A549 (cell line): ENCODE measurements around the gene TMEM9. TPM values are rescaled to one million over a fixed set of nuclear protein-coding genes. Genes with fewer than 3 reads are reported as not detected.

ENCODE experiments used
- ATAC-seq, 2 experiments: fragments of 200-7000 bp in 1 of 2; fragments of >200 bp in 1 of 2; cut with Nextera tagmentation in 1 of 2; cut with Tn5 transposase in 1 of 2; 3 replicates each; pipeline versions ENCODE4 v1.8.0 to v1.9.1; 2018 to 2020; ENCODE audit warnings: mild to moderate bottlenecking in 1 of 2, moderate library complexity in 1 of 2
- CTCF ChIA-PET: fragments of 300-600 bp; sonication (Branson Sonifier 250); formaldehyde crosslinking; extraction: SDS; loops from one replicate; lab custom pipeline; 2021; ENCODE audit warnings: antibody characterized with exemption, inconsistent platforms; lab: Yijun Ruan, JAX
- POLR2A ChIA-PET: fragments of 350-600 bp; formaldehyde crosslinking; extraction: SDS; loops from one replicate; lab custom pipeline; 2021; ENCODE audit warnings: antibody characterized with exemption, inconsistent platforms; lab: Yijun Ruan, JAX
- DNase-seq, 2 experiments: peaks; one replicate each; pipeline versions ENCODE4 v3.0.0 to v3.0.0-alpha.2; 2011 to 2016; ENCODE audit warnings: low read depth in 1 of 2, low spot score in 1 of 2
- FAIRE-seq: peaks from 2 replicates; lab custom pipeline; 2011; peaks lifted over from hg19 to GRCh38; lab: Jason Lieb, UNC
- H3K27ac ChIP-seq, 2 experiments: fragments of >200 bp; sonication (Bioruptor Twin); formaldehyde crosslinking; 3 replicates each; pipeline ENCODE4 v1.5.1; 2016 to 2017
- H3K4me1 ChIP-seq: fragments of >200 bp; sonication (Bioruptor Twin); formaldehyde crosslinking; 3 replicates; pipeline ENCODE4 v1.6.1; 2016
- H3K4me2 ChIP-seq: fragments of >200 bp; sonication (Bioruptor Twin); formaldehyde crosslinking; 3 replicates; pipeline ENCODE4 v1.6.1; 2016
- H3K4me3 ChIP-seq: fragments of >200 bp; sonication (Bioruptor Twin); formaldehyde crosslinking; 3 replicates; pipeline ENCODE4 v1.5.1; 2016
- H3K9me3 ChIP-seq: fragments of >200 bp; sonication (Bioruptor Twin); formaldehyde crosslinking; 3 replicates; pipeline ENCODE4 v1.6.1; 2016
- CEBPB ChIP-seq, 2 experiments: fragments of >200 bp in 1 of 2; sonication (Bioruptor Twin) in 1 of 2; formaldehyde crosslinking in 1 of 2; IDR thresholded peaks; 2 replicates each; pipeline ENCODE4 v1.6.1; 2012 to 2016
- CHD2 ChIP-seq: fragments of 150-350 bp; IDR thresholded peaks from 2 replicates; pipeline ENCODE4 v1.6.1; 2014; ENCODE audit warnings: low read length; ENCODE audit not compliant: partially characterized antibody
- ELK1 ChIP-seq: fragments of 150-350 bp; IDR thresholded peaks from 2 replicates; pipeline ENCODE4 v1.6.1; 2014; ENCODE audit warnings: low read depth, mild to moderate bottlenecking, low read length
- HOXB5 ChIP-seq: fragments of 250-450 bp; sonication (Bioruptor Pico); IDR thresholded peaks from 2 replicates; pipeline ENCODE4 v1.5.0; 2020; ENCODE audit warnings: mild to moderate bottlenecking, moderate library complexity
- MAFK ChIP-seq: fragments of 450-650 bp; IDR thresholded peaks from 2 replicates; pipeline ENCODE4 v1.6.1; 2014; ENCODE audit not compliant: partially characterized antibody
- MAX ChIP-seq: IDR thresholded peaks from 2 replicates; pipeline ENCODE4 v1.6.1; 2012
- MYC ChIP-seq: IDR thresholded peaks from 2 replicates; pipeline ENCODE4 v1.6.1; 2012; ENCODE audit warnings: mild to moderate bottlenecking, inconsistent platforms, low read length, improper control_type of control experiment, borderline replicate concordance
- NFE2L2 ChIP-seq: fragments of 150-350 bp; conservative IDR thresholded peaks from 2 replicates; pipeline ENCODE4 v1.6.1; 2014; ENCODE audit warnings: low read length
- PHF8 ChIP-seq: fragments of 200-600 bp; sonication (generic); IDR thresholded peaks from 2 replicates; pipeline ENCODE4 v1.6.1; 2016; ENCODE audit warnings: low read depth, mild to moderate bottlenecking, antibody characterized with exemption, moderate library complexity, borderline replicate concordance
- POLR2A ChIP-seq: IDR thresholded peaks from 2 replicates; pipeline ENCODE4 v1.6.1; 2012; ENCODE audit warnings: mild to moderate bottlenecking, low read length
- RAD21 ChIP-seq, 2 experiments: fragments of >200 bp in 1 of 2; sonication (Bioruptor Twin) in 1 of 2; formaldehyde crosslinking in 1 of 2; IDR thresholded peaks in 1 of 2; conservative IDR thresholded peaks in 1 of 2; 2 replicates in 1 of 2; 3 replicates in 1 of 2; pipeline ENCODE4 v1.6.1; 2012 to 2018; ENCODE audit warnings: inconsistent platforms in 1 of 2
- SMC3 ChIP-seq: fragments of >200 bp; sonication (Bioruptor Twin); formaldehyde crosslinking; IDR thresholded peaks from 3 replicates; pipeline ENCODE4 v1.6.1; 2018; ENCODE audit warnings: inconsistent platforms
- SREBF2 ChIP-seq: fragments of 450-650 bp; IDR thresholded peaks from 2 replicates; pipeline ENCODE4 v1.6.1; 2014; ENCODE audit warnings: mild to moderate bottlenecking, moderate library complexity
- TP53 ChIP-seq: fragments of 250-450 bp; sonication (Bioruptor Pico); IDR thresholded peaks from 2 replicates; pipeline ENCODE4 v1.5.0; 2021; ENCODE audit warnings: mild to moderate bottlenecking, moderate library complexity
- ZC3H11A ChIP-seq: fragments of 450-650 bp; IDR thresholded peaks from 2 replicates; pipeline ENCODE4 v1.6.1; 2014; ENCODE audit warnings: antibody characterized with exemption, mild to moderate bottlenecking
- ZFP36 ChIP-seq: fragments of 450-650 bp; IDR thresholded peaks from 2 replicates; pipeline ENCODE4 v1.6.1; 2014; ENCODE audit warnings: borderline replicate concordance; ENCODE audit not compliant: partially characterized antibody
- ZSCAN20 ChIP-seq: fragments of 250-450 bp; sonication (Bioruptor Pico); IDR thresholded peaks from 2 replicates; pipeline ENCODE4 v1.8.0; 2022; ENCODE audit warnings: mild to moderate bottlenecking, moderate library complexity
- WGBS: methylation state at CpG from one replicate; pipeline ENCODE4 v1.1.6; 2017; ENCODE audit errors: missing lambda C conversion rate; 5-methylcytosine and 5-hydroxymethylcytosine counted together
- polyA plus RNA-seq, 4 experiments: library from polyadenylated mRNA; depleted of rRNA in 3 of 4; stranded (reverse); fragments of >200 nt; fragmentation: RNase III in 1 of 4; extraction: RNeasy Plus Mini Kit Qiagen cat#74134 plus additional on column Dnase treatment in 1 of 4; gene quantifications; 2 replicates in 3 of 4; 3 replicates in 1 of 4; pipeline ENCODE4 v1.2.3, GENCODE V29; 2011 to 2017
- TF ChIP-seq, protein P1 (sequence below): fragments of 200-600 bp; sonication (generic); IDR thresholded peaks from 2 replicates; pipeline ENCODE4 v1.6.1; 2016; ENCODE audit warnings: antibody characterized with exemption, mild to moderate bottlenecking, moderate library complexity
- TF ChIP-seq, protein P2 (sequence below): fragments of 250-450 bp; sonication (Bioruptor Pico); IDR thresholded peaks from 2 replicates; pipeline ENCODE4 v1.5.0; 2021; ENCODE audit warnings: mild to moderate bottlenecking, moderate library complexity, borderline replicate concordance
- TF ChIP-seq, protein P3 (sequence below): IDR thresholded peaks from 2 replicates; pipeline ENCODE4 v1.6.1; 2012; ENCODE audit warnings: low read depth, borderline replicate concordance

Gene TMEM9
- polyA plus RNA-seq, 2 of the 4 experiments (the other 2 are of a cell fraction) = 86.8 to 97.0 TPM

DNA sequence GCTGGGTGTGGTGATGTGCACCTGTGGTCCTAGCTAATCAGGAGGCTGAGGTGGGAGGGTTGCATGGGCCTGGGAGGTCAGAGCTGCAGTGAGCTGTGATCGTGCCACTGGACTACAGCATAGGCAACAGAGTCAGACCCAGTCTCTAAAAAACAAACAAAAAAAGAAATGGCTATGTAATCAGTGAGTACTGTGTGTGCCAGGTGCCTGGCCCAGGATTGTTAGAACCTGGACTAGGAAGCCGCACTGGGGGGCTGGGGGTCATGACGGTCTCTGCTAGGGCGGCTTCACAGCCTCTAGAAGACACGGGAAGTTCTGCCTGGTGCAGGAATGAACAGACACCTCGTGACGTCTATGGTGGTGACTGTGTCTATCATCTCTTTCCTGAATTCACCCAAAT is 8.5 kb downstream of the TMEM9 start:
- no peaks in the 10 kb centered on the region for H3K4me1 ChIP-seq
- no peak overlapping the region for H3K4me3 ChIP-seq
- no peak for FAIRE-seq
- no peaks in the 10 kb centered on the region for H3K9me3 ChIP-seq
- CTCF ChIA-PET = interaction anchor here (1.0 to 11.5 kb wide), 4 partner anchors 26 to 75 kb away, joined by 3 to 112 read pairs (median 4); no protein-coding TSS in a partner anchor
- H3K27ac ChIP-seq = no peak overlapping the region
- H3K4me2 ChIP-seq = no peak overlapping the region
- 96% methylated on average over 7 of the region's 7 CpGs for WGBS
- no peak for TF ChIP-seq HOXB5 (CRISPR knock-in tag)
- TF ChIP-seq, protein P1, sequence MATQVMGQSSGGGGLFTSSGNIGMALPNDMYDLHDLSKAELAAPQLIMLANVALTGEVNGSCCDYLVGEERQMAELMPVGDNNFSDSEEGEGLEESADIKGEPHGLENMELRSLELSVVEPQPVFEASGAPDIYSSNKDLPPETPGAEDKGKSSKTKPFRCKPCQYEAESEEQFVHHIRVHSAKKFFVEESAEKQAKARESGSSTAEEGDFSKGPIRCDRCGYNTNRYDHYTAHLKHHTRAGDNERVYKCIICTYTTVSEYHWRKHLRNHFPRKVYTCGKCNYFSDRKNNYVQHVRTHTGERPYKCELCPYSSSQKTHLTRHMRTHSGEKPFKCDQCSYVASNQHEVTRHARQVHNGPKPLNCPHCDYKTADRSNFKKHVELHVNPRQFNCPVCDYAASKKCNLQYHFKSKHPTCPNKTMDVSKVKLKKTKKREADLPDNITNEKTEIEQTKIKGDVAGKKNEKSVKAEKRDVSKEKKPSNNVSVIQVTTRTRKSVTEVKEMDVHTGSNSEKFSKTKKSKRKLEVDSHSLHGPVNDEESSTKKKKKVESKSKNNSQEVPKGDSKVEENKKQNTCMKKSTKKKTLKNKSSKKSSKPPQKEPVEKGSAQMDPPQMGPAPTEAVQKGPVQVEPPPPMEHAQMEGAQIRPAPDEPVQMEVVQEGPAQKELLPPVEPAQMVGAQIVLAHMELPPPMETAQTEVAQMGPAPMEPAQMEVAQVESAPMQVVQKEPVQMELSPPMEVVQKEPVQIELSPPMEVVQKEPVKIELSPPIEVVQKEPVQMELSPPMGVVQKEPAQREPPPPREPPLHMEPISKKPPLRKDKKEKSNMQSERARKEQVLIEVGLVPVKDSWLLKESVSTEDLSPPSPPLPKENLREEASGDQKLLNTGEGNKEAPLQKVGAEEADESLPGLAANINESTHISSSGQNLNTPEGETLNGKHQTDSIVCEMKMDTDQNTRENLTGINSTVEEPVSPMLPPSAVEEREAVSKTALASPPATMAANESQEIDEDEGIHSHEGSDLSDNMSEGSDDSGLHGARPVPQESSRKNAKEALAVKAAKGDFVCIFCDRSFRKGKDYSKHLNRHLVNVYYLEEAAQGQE = no peak
- no peak for TF ChIP-seq SREBF2
- TF ChIP-seq TP53 = no peak
- no peak for TF ChIP-seq SMC3
- TF ChIP-seq ZC3H11A = no peak
- no peak for DNase-seq
- no peak for ATAC-seq
- POLR2A ChIA-PET = no interaction called here

GRCh38 chr1:201145132-201145531 is 9.1 kb downstream of the TMEM9 start:
- ChIA-PET POLR2A (no interaction called here), CTCF (interaction anchor here (1.0 to 11.5 kb wide), 5 partner anchors 9 to 76 kb away, joined by 3 to 112 read pairs (median 3); partner anchors contain the start of gene TMEM9)
- Histone ChIP-seq H3K9me3 (no peaks in the 10 kb centered on the region), H3K4me2 (no peak overlapping the region), H3K27ac (no peak overlapping the region), H3K4me3 (no peak overlapping the region), H3K4me1 (no peaks in the 10 kb centered on the region)
- TF ChIP-seq HOXB5 (CRISPR knock-in tag) = no peak
- no peak for TF ChIP-seq CEBPB (IDR thresholded peaks at IDR 0.05)
- no peak for TF ChIP-seq PHF8
- no peak for TF ChIP-seq MAFK
- TF ChIP-seq, protein P2, sequence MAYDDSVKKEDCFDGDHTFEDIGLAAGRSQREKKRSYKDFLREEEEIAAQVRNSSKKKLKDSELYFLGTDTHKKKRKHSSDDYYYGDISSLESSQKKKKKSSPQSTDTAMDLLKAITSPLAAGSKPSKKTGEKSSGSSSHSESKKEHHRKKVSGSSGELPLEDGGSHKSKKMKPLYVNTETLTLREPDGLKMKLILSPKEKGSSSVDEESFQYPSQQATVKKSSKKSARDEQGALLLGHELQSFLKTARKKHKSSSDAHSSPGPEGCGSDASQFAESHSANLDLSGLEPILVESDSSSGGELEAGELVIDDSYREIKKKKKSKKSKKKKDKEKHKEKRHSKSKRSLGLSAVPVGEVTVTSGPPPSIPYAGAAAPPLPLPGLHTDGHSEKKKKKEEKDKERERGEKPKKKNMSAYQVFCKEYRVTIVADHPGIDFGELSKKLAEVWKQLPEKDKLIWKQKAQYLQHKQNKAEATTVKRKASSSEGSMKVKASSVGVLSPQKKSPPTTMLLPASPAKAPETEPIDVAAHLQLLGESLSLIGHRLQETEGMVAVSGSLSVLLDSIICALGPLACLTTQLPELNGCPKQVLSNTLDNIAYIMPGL (CRISPR knock-in tag) = no peak
- no peak for TF ChIP-seq ZC3H11A
- no peak for TF ChIP-seq ZFP36
- TF ChIP-seq, protein P3, sequence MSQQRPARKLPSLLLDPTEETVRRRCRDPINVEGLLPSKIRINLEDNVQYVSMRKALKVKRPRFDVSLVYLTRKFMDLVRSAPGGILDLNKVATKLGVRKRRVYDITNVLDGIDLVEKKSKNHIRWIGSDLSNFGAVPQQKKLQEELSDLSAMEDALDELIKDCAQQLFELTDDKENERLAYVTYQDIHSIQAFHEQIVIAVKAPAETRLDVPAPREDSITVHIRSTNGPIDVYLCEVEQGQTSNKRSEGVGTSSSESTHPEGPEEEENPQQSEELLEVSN = no peak
- TF ChIP-seq POLR2A = no peak
- TF ChIP-seq ZSCAN20 (CRISPR knock-in tag) = no peak
- TF ChIP-seq NFE2L2 = no peak
- no peak for TF ChIP-seq MYC
- no peak for TF ChIP-seq MAX
- no peak for TF ChIP-seq RAD21 (conservative IDR thresholded peaks at IDR 0.05 in 1 of 2, IDR thresholded peaks at IDR 0.05 in 1 of 2)
- TF ChIP-seq ELK1 = no peak
- no peak for TF ChIP-seq CHD2
- DNase-seq (no peak), ATAC-seq (no peak), FAIRE-seq (no peak)
- 89% methylated on average over 3 of the region's 3 CpGs for WGBS
